HCT116 (cell line): ENCODE data around the gene RXFP1. TPM values are rescaled to one million over a fixed set of nuclear protein-coding genes. Genes with fewer than 3 reads are reported as not detected.
A peak's percentile ranks its signal among the peaks of the same experiment; 100 is the strongest.

Experiments used
- ATAC-seq: fragments of 200-7000 bp; cut with Tn5 transposase; 2 replicates; pipeline ENCODE4 v1.9.1; 2020; ENCODE audit warnings: mild to moderate bottlenecking, moderate library complexity
- BruUV-seq: library from RNA; stranded (reverse); fragments of 400-500 nt; replicated peaks from 2 replicates; lab custom pipeline; 2021; lab: Mats Ljungman, UMichigan
- CTCF ChIA-PET: fragments of 300-600 bp; sonication (Branson Sonifier 250); formaldehyde crosslinking; loops from one replicate; lab custom pipeline; 2021; ENCODE audit warnings: antibody characterized with exemption; lab: Charles Lee
- POLR2A ChIA-PET: fragments of 300-600, 350-600 bp; sonication (Branson Sonifier 250); formaldehyde crosslinking; loops from one replicate; lab custom pipeline; 2021; ENCODE audit warnings: antibody characterized with exemption; lab: Charles Lee
- RAD21 ChIA-PET, 2 experiments: fragments of 300-600 bp; sonication (Branson Sonifier 250); formaldehyde crosslinking; loops; one replicate each; lab custom pipeline; 2023; ENCODE audit warnings: low total read pairs in 2 of 2; ENCODE audit not compliant: uncharacterized antibody in 2 of 2, unreplicated experiment in 2 of 2, low non-redundant PET in 1 of 2; lab: Charles Lee
- DNase-seq: peaks from one replicate; pipeline ENCODE4 v3.0.0-alpha.2; 2010; ENCODE audit warnings: low read depth, low spot score
- H2AFZ ChIP-seq: fragments of 200-600 bp; shearing (Covaris generic), sonication (generic); 2 replicates; pipeline ENCODE4 v1.6.1; 2017; ENCODE audit warnings: low read depth, mixed run types, mixed read lengths, antibody characterized with exemption, low read length; ENCODE audit not compliant: poor library complexity, severe bottlenecking
- H3K27ac ChIP-seq: 2 replicates; pipeline ENCODE4 v1.5.1; 2012; ENCODE audit warnings: low read depth, low read length
- H3K27me3 ChIP-seq: fragments of 200-600 bp; sonication (generic); 2 replicates; pipeline ENCODE4 v1.6.1; 2016; ENCODE audit warnings: mixed run types, low read length, mixed read lengths; ENCODE audit not compliant: insufficient read depth
- H3K36me3 ChIP-seq, 2 experiments: fragments of 200-500 bp in 1 of 2; fragments of 200-600 bp in 1 of 2; sonication (Bioruptor generic) in 1 of 2; sonication (generic) in 1 of 2; 2 replicates each; pipeline versions ENCODE4 v1.5.1 to v1.6.1; 2014 to 2016; ENCODE audit warnings: low read length in 2 of 2, inconsistent platforms in 1 of 2, mixed read lengths in 1 of 2, mixed run types in 1 of 2; ENCODE audit not compliant: insufficient read depth in 2 of 2, control insufficient read depth in 1 of 2
- H3K4me1 ChIP-seq, 2 experiments: fragments of 200-600 bp in 1 of 2; sonication (generic) in 1 of 2; 2 replicates each; pipeline versions ENCODE4 v1.5.1 to v1.6.1; 2012 to 2017; ENCODE audit warnings: low read length in 2 of 2, inconsistent platforms in 1 of 2, mild to moderate bottlenecking in 1 of 2, mixed read lengths in 1 of 2, mixed run types in 1 of 2, moderate library complexity in 1 of 2; ENCODE audit not compliant: insufficient read depth in 2 of 2, control insufficient read depth in 1 of 2
- H3K4me2 ChIP-seq: fragments of 200-600 bp; sonication (generic); 2 replicates; pipeline ENCODE4 v1.6.1; 2017; ENCODE audit warnings: mixed run types, low read length, mixed read lengths
- H3K4me3 ChIP-seq, 2 experiments: fragments of 200-600 bp in 1 of 2; sonication (generic) in 1 of 2; replicated peaks in 1 of 2; 2 replicates each; pipeline ENCODE4 v1.5.1; 2011 to 2016; ENCODE audit warnings: low read length in 2 of 2, control low read depth in 1 of 2, low read depth in 1 of 2, mild to moderate bottlenecking in 1 of 2, mixed read lengths in 1 of 2, mixed run types in 1 of 2
- H3K79me2 ChIP-seq: fragments of 200-600 bp; sonication (generic); 2 replicates; pipeline ENCODE4 v1.6.1; 2017; ENCODE audit warnings: mild to moderate bottlenecking, mixed run types, low read length, moderate library complexity, mixed read lengths; ENCODE audit not compliant: insufficient read depth
- H3K9ac ChIP-seq: fragments of 200-600 bp; sonication (generic); 2 replicates; pipeline ENCODE4 v1.6.1; 2016; ENCODE audit warnings: low read length, mixed read lengths
- H3K9me2 ChIP-seq: fragments of 200-600 bp; sonication (generic), shearing (Covaris generic); 2 replicates; pipeline ENCODE4 v1.6.1; 2017; ENCODE audit warnings: mixed run types, mild to moderate bottlenecking, moderate library complexity; ENCODE audit not compliant: insufficient read depth
- H3K9me3 ChIP-seq, 2 experiments: fragments of 200-500 bp in 1 of 2; fragments of 200-600 bp in 1 of 2; sonication (Bioruptor generic) in 1 of 2; sonication (generic) in 1 of 2; 2 replicates each; pipeline ENCODE4 v1.6.1; 2014 to 2017; ENCODE audit warnings: low read length in 2 of 2, mixed read lengths in 2 of 2, inconsistent platforms in 1 of 2, low read depth in 1 of 2, mild to moderate bottlenecking in 1 of 2, mixed run types in 1 of 2, moderate library complexity in 1 of 2; ENCODE audit not compliant: control insufficient read depth in 1 of 2, insufficient read depth in 1 of 2
- H4K20me1 ChIP-seq: fragments of 200-600 bp; sonication (generic), shearing (Covaris generic); 2 replicates; pipeline ENCODE4 v1.6.1; 2017; ENCODE audit warnings: mixed run types, mild to moderate bottlenecking, moderate library complexity; ENCODE audit not compliant: insufficient read depth
- CBX3 ChIP-seq: IDR thresholded peaks from 2 replicates; pipeline ENCODE4 v1.6.1; 2012; ENCODE audit warnings: low read depth
- CEBPB ChIP-seq: IDR thresholded peaks from 2 replicates; pipeline ENCODE4 v1.6.1; 2012; ENCODE audit warnings: low read depth
- EGR1 ChIP-seq: IDR thresholded peaks from 2 replicates; pipeline ENCODE4 v1.6.1; 2012; ENCODE audit warnings: low read depth
- EZH2 ChIP-seq: fragments of 200-600 bp; sonication (generic); IDR thresholded peaks from 2 replicates; pipeline ENCODE4 v1.6.1; 2017; ENCODE audit warnings: antibody characterized with exemption, mixed run types
- POLR2A ChIP-seq: IDR thresholded peaks from 2 replicates; pipeline ENCODE4 v1.7.0; 2011; ENCODE audit warnings: borderline replicate concordance; ENCODE audit not compliant: insufficient read depth, insufficient read length; ENCODE audit errors: extremely low read depth
- POLR2AphosphoS5 ChIP-seq: IDR thresholded peaks from 2 replicates; pipeline ENCODE4 v1.6.1; 2011; ENCODE audit warnings: mild to moderate bottlenecking, low read depth, low read length, moderate library complexity
- RAD21 ChIP-seq: IDR thresholded peaks from 2 replicates; pipeline ENCODE4 v1.6.1; 2012; ENCODE audit warnings: low read depth, mild to moderate bottlenecking
- SIN3A ChIP-seq: IDR thresholded peaks from 2 replicates; pipeline ENCODE4 v1.6.1; 2012; ENCODE audit warnings: low read depth
- SP1 ChIP-seq: IDR thresholded peaks from 2 replicates; pipeline ENCODE4 v1.6.1; 2012; ENCODE audit warnings: low read depth
- SRF ChIP-seq: IDR thresholded peaks from 2 replicates; pipeline ENCODE4 v1.6.1; 2012; ENCODE audit warnings: low read depth
- TCF7L2 ChIP-seq: IDR thresholded peaks from 2 replicates; pipeline ENCODE4 v1.7.0; 2011; ENCODE audit warnings: borderline replicate concordance, inconsistent platforms; ENCODE audit not compliant: insufficient read depth, insufficient read length; ENCODE audit errors: extremely low read depth
- YY1 ChIP-seq: IDR thresholded peaks from 2 replicates; pipeline ENCODE4 v1.6.1; 2011; ENCODE audit warnings: low read length, low read depth, moderate library complexity, mild to moderate bottlenecking; ENCODE audit not compliant: insufficient replicate concordance; ENCODE audit errors: extremely low read depth
- ZNF274 ChIP-seq: fragments of 200-500 bp; sonication (Bioruptor generic); IDR thresholded peaks from 2 replicates; pipeline ENCODE4 v1.6.1; 2014; ENCODE audit warnings: mild to moderate bottlenecking, low read depth, low read length, inconsistent platforms
- intact Hi-C: fragments of 100-400 bp; cut with micrococcal nuclease; formaldehyde crosslinking; loops from 2 replicates; pipeline ENCODE4 v1.10.0; 2022
- total RNA-seq: library from RNA; stranded (reverse); gene quantifications from one replicate; pipeline ENCODE4 v1.2.1, GENCODE V29; 2021; ENCODE audit not compliant: unreplicated experiment
- TF ChIP-seq, protein P1 (sequence below): IDR thresholded peaks from 2 replicates; pipeline ENCODE4 v1.6.1; 2012; ENCODE audit warnings: low read depth
- TF ChIP-seq, protein P2 (sequence below), 3 experiments: fragments of 200-600 bp in 1 of 3; sonication (generic) in 1 of 3; IDR thresholded peaks in 2 of 3; conservative IDR thresholded peaks in 1 of 3; 2 replicates each; pipeline ENCODE4 v1.5.1; 2012 to 2017; ENCODE audit warnings: low read depth in 2 of 3, low read length in 2 of 3, antibody characterized with exemption in 1 of 3, borderline replicate concordance in 1 of 3, control low read depth in 1 of 3, mild to moderate bottlenecking in 1 of 3, mixed read lengths in 1 of 3, mixed run types in 1 of 3, moderate library complexity in 1 of 3; ENCODE audit not compliant: insufficient read depth in 1 of 3
- TF ChIP-seq, protein P3 (sequence below): IDR thresholded peaks from 2 replicates; pipeline ENCODE4 v1.6.1; 2011; ENCODE audit warnings: mild to moderate bottlenecking, low read length, moderate library complexity; ENCODE audit not compliant: insufficient replicate concordance; ENCODE audit errors: extremely low read depth
- TF ChIP-seq, protein P4 (sequence below): IDR thresholded peaks from 2 replicates; pipeline ENCODE4 v1.6.1; 2012
- TF ChIP-seq, protein P5 (sequence below): IDR thresholded peaks from 2 replicates; pipeline ENCODE4 v1.6.1; 2012

Gene RXFP1
- total RNA-seq, 1 experiment from 2014 or later = not detected

DNA sequence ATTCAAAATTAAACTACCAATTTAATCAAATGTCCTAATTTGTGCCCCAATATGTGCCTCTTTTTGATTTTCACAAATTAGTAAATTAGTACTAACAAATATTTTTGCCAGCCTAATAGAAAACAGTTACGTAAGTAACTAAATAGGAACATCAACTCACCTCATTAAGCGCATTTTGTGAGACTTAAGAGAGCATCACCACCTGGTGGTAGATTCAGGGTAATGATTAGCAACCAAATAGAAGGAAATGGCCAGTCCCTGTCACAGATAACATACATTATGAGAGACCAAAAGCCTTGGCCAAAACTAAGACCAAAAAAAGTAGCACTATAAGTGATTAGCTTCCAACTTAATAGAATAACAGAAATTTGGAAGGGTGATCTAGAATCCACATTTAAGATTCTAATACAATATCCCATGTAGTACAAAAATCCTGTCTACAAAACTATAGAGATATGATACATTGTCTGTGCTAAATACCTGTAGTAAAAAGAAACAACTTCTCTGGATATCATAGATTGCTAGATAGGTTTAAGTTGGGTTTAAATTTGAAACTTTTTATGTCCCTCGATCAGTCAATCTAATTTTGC lies 103.3 kb downstream of the RXFP1 start:
- ChIA-PET POLR2A (no interaction called here), CTCF (interaction anchor here (0.8 to 1.9 kb wide), 3 partner anchors 10 to 369 kb away, joined by 3 to 7 read pairs (median 3); no protein-coding TSS in a partner anchor)
- intact Hi-C loops = loop anchor here (1.0 to 10.0 kb wide), 4 partner anchors 128 to 633 kb away; no protein-coding TSS in a partner anchor

More for the DNA sequence above, 103.3 kb downstream of the RXFP1 start:
- H3K27me3 ChIP-seq = no peaks in the 10 kb centered on the region
- no peaks in the 10 kb centered on the region for H3K36me3 ChIP-seq
- no peaks in the 10 kb centered on the region for H3K4me1 ChIP-seq
- no peaks in the 10 kb centered on the region for H3K79me2 ChIP-seq
- peak overlapping the region; percentile 10 for H2AFZ ChIP-seq
- no TSS peak for BruUV-seq
- RAD21 ChIA-PET = no interaction called here
- H3K27ac ChIP-seq = no peak overlapping the region
- no peak overlapping the region for H3K4me2 ChIP-seq
- H4K20me1 ChIP-seq = no peaks in the 10 kb centered on the region
- TF ChIP-seq SIN3A (no peak), YY1 (no peak), EGR1 (no peak), RAD21 (peak; percentile 86), CEBPB (no peak), SP1 (no peak), SRF (no peak), CBX3 (no peak), POLR2AphosphoS5 (no peak), TCF7L2 (no peak), ZNF274 (no peak), POLR2A (no peak), EZH2 (no peak)
- TF ChIP-seq, protein P1, sequence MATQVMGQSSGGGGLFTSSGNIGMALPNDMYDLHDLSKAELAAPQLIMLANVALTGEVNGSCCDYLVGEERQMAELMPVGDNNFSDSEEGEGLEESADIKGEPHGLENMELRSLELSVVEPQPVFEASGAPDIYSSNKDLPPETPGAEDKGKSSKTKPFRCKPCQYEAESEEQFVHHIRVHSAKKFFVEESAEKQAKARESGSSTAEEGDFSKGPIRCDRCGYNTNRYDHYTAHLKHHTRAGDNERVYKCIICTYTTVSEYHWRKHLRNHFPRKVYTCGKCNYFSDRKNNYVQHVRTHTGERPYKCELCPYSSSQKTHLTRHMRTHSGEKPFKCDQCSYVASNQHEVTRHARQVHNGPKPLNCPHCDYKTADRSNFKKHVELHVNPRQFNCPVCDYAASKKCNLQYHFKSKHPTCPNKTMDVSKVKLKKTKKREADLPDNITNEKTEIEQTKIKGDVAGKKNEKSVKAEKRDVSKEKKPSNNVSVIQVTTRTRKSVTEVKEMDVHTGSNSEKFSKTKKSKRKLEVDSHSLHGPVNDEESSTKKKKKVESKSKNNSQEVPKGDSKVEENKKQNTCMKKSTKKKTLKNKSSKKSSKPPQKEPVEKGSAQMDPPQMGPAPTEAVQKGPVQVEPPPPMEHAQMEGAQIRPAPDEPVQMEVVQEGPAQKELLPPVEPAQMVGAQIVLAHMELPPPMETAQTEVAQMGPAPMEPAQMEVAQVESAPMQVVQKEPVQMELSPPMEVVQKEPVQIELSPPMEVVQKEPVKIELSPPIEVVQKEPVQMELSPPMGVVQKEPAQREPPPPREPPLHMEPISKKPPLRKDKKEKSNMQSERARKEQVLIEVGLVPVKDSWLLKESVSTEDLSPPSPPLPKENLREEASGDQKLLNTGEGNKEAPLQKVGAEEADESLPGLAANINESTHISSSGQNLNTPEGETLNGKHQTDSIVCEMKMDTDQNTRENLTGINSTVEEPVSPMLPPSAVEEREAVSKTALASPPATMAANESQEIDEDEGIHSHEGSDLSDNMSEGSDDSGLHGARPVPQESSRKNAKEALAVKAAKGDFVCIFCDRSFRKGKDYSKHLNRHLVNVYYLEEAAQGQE = no peak
- TF ChIP-seq, protein P2, sequence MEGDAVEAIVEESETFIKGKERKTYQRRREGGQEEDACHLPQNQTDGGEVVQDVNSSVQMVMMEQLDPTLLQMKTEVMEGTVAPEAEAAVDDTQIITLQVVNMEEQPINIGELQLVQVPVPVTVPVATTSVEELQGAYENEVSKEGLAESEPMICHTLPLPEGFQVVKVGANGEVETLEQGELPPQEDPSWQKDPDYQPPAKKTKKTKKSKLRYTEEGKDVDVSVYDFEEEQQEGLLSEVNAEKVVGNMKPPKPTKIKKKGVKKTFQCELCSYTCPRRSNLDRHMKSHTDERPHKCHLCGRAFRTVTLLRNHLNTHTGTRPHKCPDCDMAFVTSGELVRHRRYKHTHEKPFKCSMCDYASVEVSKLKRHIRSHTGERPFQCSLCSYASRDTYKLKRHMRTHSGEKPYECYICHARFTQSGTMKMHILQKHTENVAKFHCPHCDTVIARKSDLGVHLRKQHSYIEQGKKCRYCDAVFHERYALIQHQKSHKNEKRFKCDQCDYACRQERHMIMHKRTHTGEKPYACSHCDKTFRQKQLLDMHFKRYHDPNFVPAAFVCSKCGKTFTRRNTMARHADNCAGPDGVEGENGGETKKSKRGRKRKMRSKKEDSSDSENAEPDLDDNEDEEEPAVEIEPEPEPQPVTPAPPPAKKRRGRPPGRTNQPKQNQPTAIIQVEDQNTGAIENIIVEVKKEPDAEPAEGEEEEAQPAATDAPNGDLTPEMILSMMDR (IDR thresholded peaks at IDR 0.05 in 2 of 3, conservative IDR thresholded peaks at IDR 0.05 in 1 of 3; ENCODE audit: borderline replicate concordance in 1 of 3, insufficient read depth in 1 of 3, low read depth in 2 of 3, low read length in 2 of 3) = peak; percentile 72 to 84 (median 77)
- TF ChIP-seq, protein P3, sequence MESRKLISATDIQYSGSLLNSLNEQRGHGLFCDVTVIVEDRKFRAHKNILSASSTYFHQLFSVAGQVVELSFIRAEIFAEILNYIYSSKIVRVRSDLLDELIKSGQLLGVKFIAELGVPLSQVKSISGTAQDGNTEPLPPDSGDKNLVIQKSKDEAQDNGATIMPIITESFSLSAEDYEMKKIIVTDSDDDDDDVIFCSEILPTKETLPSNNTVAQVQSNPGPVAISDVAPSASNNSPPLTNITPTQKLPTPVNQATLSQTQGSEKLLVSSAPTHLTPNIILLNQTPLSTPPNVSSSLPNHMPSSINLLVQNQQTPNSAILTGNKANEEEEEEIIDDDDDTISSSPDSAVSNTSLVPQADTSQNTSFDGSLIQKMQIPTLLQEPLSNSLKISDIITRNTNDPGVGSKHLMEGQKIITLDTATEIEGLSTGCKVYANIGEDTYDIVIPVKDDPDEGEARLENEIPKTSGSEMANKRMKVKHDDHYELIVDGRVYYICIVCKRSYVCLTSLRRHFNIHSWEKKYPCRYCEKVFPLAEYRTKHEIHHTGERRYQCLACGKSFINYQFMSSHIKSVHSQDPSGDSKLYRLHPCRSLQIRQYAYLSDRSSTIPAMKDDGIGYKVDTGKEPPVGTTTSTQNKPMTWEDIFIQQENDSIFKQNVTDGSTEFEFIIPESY = no peak
- TF ChIP-seq, protein P4, sequence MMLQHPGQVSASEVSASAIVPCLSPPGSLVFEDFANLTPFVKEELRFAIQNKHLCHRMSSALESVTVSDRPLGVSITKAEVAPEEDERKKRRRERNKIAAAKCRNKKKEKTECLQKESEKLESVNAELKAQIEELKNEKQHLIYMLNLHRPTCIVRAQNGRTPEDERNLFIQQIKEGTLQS = no peak
- TF ChIP-seq, protein P5, sequence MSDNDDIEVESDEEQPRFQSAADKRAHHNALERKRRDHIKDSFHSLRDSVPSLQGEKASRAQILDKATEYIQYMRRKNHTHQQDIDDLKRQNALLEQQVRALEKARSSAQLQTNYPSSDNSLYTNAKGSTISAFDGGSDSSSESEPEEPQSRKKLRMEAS = no peak
- peak; percentile 89 for ATAC-seq
- no peaks in the 10 kb centered on the region for H3K9me2 ChIP-seq
- no peak overlapping the region for H3K4me3 ChIP-seq
- H3K9me3 ChIP-seq = no peaks in the 10 kb centered on the region
- no peak overlapping the region for H3K9ac ChIP-seq
- peak; percentile 58 for DNase-seq
